ENCODE results near the gene KCNH5.
A peak's percentile ranks its signal among the peaks of the same experiment; 100 is the strongest.

Gene KCNH5

DNA sequence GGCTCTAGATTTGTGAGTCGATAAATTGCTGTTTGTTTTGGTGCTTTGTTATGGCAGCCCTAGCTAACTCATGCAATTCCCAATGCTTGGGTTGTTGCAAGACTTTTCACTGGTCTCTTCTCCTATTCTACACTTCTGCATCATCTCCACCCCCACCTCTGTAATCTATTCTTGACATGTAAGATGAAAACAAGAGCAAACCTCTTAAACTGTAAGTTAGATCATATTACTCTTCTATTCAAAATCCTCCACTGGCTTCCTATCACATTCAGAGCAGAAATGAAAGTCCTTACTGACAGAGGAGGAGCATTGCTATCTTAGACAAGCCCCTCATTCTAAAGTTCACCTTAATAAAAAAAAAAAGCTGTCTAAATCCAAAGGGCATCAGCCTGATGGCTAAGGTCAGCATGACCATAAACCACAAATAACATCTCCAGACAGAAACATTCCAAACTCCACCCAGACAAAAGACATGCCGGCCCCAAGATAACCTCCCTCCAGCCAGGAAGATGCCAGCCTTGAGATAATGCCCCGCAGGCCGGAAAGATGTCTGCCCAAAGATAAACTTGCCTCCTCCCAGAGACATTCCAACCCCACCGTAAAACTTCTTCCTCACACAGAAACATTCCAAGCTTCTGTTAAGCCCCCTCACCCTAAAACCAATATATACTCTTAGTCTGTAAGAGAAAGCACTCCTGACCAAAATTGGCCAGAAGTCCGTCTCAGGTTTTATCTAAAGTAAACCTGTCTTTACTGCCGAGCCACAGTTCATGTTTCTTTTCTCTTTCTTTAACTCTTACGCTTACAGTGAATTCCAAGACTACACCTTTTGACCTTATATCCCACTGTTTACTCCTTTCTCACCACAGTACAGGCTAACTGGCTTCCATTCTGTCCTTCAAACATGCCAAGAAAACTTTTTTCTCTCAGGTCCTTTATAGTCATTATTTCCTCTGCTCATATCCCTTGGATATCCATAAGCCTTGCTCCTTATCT, 308.9 kb downstream of the KCNH5 start:
- DNase-seq: no peak

DNA sequence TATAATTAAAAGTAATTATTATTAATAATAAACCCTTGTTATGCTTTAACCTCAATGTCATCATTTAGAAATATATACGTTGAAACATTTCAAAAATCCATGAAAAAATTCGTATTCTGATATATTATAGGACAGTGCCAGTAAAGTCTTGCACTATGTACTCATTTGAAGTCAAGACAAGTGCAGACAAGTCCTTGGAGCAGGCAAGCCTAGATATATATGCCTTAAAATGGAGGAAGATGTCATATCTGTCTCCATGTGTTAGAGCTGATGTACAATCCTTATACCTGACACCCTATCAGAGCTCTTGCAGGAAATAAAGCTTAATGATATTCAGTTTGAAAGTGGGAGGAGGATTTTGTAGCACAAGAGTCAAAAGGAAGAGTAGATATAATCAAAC, 310.4 kb downstream of the KCNH5 start:
- no peak for DNase-seq

GRCh38 chr14:62722406-62722805, 322.9 kb downstream of the KCNH5 start:
- DNase-seq: no peak

- no peak for DNase-seq
Observed at GRCh38 chr14:62718629-62719028, 326.6 kb downstream of the KCNH5 start.

DNA sequence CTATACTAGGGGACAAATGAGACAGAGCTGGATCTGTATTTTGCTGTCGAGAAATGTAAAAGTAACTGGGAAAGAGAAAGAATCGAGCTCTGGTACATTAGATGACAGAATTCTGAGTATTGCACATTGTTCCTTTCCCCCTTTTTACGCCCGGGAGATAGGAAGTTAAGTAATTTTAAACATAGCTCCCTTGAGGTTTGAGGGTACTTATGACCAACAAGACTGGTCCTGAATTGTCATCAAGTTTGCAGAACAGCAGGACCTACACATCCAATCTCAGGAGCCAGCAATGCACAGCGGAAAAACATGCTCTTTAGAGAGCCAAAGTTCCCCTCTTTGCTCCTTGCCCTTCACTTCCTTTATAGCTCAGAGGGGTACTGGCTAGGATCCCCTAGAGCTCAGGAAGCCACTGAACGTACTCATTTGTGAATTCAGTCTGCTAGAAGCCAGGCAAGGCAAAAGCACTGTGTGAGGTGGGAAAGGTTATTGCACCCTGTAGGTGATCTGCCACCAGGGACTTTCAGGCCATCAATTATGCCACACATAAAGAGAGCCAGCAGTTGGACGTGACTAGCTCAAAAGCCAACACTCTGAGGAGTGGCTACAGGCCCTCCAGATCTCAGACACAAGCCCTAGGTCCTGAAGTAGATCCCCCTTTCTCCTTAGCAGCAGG, 333.8 kb downstream of the KCNH5 start:
- peak; percentile 42 for DNase-seq

- peak; percentile 96 for DNase-seq
Observed at GRCh38 chr14:62710811-62711210, 334.4 kb downstream of the KCNH5 start.

GRCh38 chr14:62709773-62710172, 335.5 kb downstream of the KCNH5 start:
- no peak for DNase-seq

GRCh38 chr14:62706217-62706616, 339.0 kb downstream of the KCNH5 start:
- DNase-seq: no peak

GRCh38 chr14:62697461-62697860, 347.8 kb downstream of the KCNH5 start:
- DNase-seq: no peak

DNA sequence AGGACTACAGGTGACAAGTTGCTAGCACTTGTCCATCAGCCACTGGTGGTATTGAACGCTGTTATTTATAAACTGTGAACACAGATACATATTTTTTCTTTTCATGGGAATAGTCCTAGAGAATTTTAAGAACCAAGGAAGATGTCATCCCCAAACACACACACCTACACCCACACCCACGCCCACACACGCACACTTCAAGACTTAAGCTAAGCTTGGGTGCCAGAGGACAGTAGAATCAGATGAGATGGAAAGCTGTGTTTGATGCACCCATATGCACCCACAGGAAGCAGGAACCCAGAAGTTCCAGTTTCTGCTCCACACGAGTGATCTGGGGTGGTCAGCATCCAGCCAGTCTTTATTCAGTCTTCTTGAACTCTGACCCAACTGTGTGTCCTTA, 348.3 kb downstream of the KCNH5 start:
- no peak for DNase-seq

DNA sequence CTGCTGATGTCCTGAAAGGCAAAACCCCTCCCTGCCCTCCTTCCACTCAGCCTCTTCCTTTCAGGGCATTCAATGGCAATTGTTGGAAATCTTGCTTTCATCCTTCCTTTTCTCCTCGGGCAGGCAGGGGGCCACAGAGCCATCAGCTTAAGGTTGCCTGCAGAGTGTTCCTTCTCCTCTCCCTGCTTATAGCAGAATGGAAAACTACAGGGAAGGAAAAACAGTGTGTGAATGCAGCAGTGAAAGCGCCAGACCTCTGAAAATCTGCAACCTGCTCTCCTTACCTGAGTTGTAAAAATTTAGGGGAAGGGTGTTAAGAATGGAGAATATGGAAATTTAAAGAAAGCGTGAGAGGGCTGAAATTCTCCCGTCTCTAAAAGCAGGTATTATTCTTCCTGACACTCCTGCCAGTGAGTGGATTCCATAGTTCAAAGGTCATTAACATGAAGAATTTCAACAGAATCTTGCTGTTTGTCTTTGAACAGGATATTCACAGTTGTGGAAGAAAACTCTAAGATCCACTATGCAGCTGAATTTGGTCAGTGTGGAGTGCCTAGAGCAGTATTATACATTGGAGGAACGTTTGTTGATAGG, 348.8 kb downstream of the KCNH5 start:
- DNase-seq: no peak

DNA sequence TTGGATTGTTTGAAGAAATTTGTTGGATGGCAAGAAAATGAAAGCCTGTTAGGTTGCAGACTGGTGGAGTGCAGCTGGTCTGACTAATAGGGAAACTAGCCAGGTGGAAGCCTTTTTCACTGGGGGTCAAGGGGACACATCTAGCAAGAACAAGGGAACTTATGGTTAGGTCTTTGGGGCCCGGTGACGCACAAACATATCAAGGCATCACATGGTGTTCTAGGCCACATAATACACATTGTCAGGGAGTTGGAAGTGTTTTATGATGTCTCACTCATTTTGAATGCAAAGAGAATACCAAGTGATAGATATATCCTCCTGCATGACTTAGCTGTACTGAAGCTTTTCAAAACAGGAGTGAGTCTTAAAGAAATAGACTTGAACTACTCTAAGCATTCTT, 351.2 kb downstream of the KCNH5 start:
- DNase-seq: no peak

DNA sequence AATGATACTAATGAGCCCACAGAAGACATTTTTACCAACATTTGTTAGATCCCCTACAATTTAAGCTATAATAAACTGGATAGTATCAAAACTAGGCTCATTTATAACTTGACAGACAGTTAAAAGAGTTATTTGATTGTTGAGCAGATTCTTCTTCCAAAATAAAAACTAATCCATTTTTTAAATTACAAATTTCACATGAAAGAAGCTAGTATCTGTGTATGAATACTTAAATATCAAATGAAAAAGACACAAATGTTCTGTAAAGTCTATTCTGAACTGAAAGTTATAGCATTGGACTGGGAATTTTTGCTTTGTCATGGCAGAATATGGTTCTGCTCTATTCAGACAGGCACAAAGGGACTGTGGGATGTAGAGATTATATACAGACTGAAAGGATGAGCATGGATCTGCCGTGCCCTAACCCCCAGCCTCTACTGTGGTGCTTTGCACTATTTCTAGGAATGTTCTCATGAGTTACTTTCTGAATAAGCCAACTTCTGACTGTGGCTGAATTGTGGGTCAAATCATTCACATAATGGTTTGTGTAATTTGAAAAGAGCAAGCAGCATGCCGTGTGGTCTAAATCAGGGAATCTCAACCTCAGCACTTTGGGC, 352.7 kb downstream of the KCNH5 start:
- no peak for DNase-seq

- DNase-seq: peak; percentile 96
Observed at GRCh38 chr14:62691647-62692489, 353.4 kb downstream of the KCNH5 start.

DNA sequence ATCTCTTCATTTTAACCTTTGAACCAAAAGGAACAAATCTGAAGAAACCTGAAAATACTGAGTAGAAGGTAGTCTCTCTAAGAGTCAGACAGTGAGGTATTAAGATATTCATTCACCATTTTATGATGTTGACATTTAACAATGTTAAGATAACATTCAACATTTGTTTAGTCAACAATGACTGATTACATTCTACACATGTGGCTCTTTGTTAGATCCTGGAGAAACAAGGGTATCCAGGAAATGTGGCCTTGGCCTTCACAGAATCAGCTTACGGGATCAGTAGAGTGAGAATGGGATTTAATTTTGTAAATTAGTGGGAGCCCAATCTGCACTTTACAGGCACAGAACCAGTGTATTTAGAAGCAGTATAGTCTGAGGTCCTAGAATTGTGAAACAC, 355.5 kb downstream of the KCNH5 start:
- DNase-seq: no peak

DNA sequence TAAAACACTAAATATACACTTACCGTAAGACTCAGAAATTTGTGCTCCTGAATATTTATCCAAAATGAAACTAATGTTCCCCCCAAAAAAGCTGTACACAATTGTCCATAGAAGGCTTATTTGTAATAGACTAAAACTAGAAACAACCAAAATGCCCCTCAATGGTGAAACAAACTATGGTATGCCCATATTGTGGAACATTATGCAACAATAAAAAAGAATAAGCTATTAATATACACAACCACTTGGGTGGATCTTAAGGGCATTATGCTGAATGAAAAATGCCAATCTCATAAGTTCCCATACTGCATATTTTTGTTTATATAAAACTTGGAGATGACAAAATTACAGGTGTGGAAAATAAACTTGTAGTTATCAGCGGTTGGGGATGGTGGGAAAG, 357.4 kb downstream of the KCNH5 start:
- no peak for DNase-seq

- DNase-seq: no peak
Observed at GRCh38 chr14:62684376-62684775, 360.9 kb downstream of the KCNH5 start.

DNA sequence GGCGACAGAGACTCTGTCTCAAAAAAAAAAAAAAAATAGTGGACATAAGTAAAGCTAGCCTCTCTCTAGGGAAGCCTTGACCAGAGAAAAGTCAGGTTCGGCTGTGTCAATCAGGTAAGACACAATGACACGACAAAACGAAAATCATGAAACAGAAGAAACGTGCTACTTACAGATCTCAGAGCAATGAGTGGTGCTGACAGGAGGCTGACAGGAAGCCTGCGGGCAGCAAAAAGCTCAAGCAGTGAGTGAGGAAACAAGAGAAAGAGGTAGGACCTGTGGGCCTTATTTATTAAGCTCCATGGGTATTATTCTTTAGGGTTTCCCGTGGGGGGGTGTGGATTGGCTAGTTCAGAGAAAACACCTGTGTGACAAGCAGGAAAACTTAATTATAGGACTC, 363.1 kb downstream of the KCNH5 start:
- DNase-seq: no peak

DNA sequence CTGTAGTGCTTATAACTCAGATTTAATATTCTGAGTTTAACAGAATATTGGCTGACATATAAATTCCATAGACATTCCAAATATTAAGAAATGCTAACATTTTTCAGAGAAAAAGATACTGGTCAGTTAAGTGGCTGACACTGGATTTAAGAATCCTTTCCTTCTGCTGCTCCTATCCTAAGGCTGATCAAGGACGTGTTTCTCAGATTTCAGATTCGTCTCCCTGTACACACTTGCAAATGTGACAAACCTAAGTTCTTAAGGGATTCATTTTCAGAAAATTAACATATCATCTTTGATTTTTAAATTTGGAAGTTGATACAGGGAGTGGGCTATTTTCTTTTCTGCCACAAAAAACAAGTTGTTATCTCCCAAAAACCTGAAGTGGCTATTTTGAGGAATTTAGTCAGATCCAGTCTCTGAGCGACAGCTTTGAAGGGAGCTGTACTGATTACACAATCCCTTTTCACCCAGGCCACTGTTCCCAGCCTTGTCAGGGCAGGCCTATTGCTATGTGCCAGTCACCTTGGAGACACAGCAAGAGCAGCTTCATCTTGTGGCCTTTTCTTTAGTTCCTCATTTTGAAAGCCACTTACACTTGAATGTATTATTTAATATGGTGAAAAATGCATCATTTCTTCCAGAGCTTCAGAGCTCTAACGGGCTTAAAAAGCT, 370.6 kb downstream of the KCNH5 start:
- peak; percentile 2 for DNase-seq

DNA sequence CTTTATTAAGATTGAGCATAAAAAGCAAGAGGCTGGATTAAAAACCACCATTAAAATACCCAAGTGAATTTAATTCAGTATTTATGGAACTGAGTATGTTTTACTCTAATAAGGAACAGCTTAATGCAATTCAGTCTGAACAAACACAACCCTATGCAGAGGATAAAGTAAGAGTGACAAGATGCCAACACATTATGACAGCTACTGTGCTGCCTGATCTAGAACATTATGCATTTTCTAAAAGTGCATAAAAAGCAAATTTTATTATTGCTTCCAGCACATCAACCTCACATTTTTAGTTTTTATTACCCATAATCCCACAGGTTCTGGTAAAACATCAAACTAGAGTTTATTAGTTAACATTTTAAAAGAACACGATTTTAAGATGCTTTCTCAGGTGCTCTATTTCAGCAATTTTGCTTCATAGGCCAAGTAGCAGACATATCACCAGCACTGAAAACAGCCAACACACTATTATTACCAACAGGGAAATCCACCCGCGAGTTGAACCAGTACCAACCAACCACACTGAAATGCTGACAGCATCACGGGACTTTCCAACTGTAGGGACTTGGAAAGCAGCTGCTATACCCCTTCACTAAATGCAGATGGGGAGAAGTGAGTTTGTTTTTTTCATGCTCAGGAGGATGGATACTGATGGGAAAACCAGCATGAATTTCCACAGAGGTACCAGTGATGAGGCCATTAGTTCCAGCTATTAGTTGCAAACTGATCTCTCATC, 372.1 kb downstream of the KCNH5 start:
- DNase-seq: no peak

GRCh38 chr14:62670526-62670925, 374.7 kb downstream of the KCNH5 start:
- DNase-seq: no peak
